ENCODE results near the gene DOLPP1. TPM values are rescaled to one million over a fixed set of nuclear protein-coding genes. Genes with fewer than 3 reads are reported as not detected.

The DOLPP1 gene
- polyA plus RNA-seq, 1 of the 3 experiments (the other 2 are of a cell fraction) = 19.9 TPM

DNA sequence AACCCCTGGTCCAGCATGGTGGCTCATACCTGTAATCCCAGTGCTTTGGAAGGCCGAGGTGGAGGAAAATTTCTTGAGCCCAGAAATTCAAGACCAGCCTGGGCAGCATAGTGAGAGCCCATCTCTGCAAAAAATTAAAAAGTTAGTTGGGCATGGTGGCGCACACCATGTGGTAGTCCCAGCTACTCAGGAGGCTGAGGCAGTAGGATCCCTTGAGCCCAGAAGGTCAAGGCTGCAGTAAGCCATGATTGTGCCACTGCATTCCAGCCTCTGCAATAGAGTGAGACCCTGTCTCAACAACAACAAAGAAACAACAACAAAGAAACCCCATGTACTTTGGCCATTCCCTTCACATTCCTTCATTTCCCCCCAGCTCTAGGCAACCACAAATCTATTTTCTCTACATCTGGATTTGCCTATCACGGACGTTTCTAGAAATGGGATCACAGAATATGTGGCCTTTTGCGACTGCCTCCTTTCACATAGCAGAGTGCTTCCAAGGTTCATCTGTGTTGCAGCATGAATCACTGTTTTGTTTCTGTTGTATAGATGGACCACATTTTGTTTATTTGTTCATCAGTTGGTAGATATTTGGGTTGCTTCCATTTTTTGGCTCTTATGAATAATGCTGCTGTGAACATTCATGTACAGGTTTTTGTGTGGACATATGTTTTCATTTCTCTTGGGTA, 26.6 kb upstream of the DOLPP1 start:
- no peak for DNase-seq
- Histone ChIP-seq H3K4me1 (ENCODE audit: control insufficient read depth in 1 of 2, insufficient read depth in 2 of 2, low read depth in 1 of 2, low read length in 1 of 2) (no peaks in the 10 kb centered on the region; a peak in 1 of 4 replicates), H3F3A (replicated peaks; ENCODE audit: insufficient read depth) (no peaks in the 10 kb centered on the region), H3K79me2 (ENCODE audit: insufficient read depth) (no peaks in the 10 kb centered on the region), H3K27ac (ENCODE audit: low read depth in 2 of 2, low read length in 1 of 2) (no peak overlapping the region), H3K4me3 (ENCODE audit: low read depth in 2 of 2, low read length in 1 of 2) (no peak overlapping the region), H4K20me1 (ENCODE audit: insufficient read depth) (no peaks in the 10 kb centered on the region), H3K9me3 (no peaks in the 10 kb centered on the region), H3K27me3 (ENCODE audit: insufficient read depth) (no peaks in the 10 kb centered on the region), H3K9me2 (no peaks in the 10 kb centered on the region), H3K4me2 (no peak overlapping the region), H2AFZ (ENCODE audit: low read depth) (no peak overlapping the region), H3K9ac (no peak overlapping the region), H3K36me3 (replicated peaks in 1 of 2; ENCODE audit: control insufficient read depth in 1 of 2, insufficient read depth in 2 of 2, low read length in 1 of 2) (peaks cover 0 to 8% of the 10 kb centered on the region in 2 experiments)
- 90% methylated on average over 4 of the region's 5 CpGs for WGBS (ENCODE audit: low lambda C conversion rate)
- ChIA-PET CTCF (no interaction called here), POLR2A (no interaction called here)
- no peak for TF ChIP-seq SIN3A (IDR thresholded peaks at IDR 0.05; ENCODE audit: borderline replicate concordance, low read depth, low read length)
- TF ChIP-seq MXI1 (IDR thresholded peaks at IDR 0.05; ENCODE audit: low read depth, low read length) = no peak
- TF ChIP-seq FOSL2 (IDR thresholded peaks at IDR 0.05; ENCODE audit: borderline replicate concordance, low read depth) = no peak
- no peak for TF ChIP-seq NFIC (IDR thresholded peaks at IDR 0.05; ENCODE audit: borderline replicate concordance)
- TF ChIP-seq YY1 (IDR thresholded peaks at IDR 0.05; ENCODE audit: low read depth) = no peak
- TF ChIP-seq, protein P1, sequence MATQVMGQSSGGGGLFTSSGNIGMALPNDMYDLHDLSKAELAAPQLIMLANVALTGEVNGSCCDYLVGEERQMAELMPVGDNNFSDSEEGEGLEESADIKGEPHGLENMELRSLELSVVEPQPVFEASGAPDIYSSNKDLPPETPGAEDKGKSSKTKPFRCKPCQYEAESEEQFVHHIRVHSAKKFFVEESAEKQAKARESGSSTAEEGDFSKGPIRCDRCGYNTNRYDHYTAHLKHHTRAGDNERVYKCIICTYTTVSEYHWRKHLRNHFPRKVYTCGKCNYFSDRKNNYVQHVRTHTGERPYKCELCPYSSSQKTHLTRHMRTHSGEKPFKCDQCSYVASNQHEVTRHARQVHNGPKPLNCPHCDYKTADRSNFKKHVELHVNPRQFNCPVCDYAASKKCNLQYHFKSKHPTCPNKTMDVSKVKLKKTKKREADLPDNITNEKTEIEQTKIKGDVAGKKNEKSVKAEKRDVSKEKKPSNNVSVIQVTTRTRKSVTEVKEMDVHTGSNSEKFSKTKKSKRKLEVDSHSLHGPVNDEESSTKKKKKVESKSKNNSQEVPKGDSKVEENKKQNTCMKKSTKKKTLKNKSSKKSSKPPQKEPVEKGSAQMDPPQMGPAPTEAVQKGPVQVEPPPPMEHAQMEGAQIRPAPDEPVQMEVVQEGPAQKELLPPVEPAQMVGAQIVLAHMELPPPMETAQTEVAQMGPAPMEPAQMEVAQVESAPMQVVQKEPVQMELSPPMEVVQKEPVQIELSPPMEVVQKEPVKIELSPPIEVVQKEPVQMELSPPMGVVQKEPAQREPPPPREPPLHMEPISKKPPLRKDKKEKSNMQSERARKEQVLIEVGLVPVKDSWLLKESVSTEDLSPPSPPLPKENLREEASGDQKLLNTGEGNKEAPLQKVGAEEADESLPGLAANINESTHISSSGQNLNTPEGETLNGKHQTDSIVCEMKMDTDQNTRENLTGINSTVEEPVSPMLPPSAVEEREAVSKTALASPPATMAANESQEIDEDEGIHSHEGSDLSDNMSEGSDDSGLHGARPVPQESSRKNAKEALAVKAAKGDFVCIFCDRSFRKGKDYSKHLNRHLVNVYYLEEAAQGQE (IDR thresholded peaks at IDR 0.05; ENCODE audit: low read depth, low read length) = no peak
- TF ChIP-seq, protein P2, sequence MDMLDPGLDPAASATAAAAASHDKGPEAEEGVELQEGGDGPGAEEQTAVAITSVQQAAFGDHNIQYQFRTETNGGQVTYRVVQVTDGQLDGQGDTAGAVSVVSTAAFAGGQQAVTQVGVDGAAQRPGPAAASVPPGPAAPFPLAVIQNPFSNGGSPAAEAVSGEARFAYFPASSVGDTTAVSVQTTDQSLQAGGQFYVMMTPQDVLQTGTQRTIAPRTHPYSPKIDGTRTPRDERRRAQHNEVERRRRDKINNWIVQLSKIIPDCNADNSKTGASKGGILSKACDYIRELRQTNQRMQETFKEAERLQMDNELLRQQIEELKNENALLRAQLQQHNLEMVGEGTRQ (IDR thresholded peaks at IDR 0.05; ENCODE audit: borderline replicate concordance, low read depth, low read length) = no peak
- TF ChIP-seq TEAD4 (IDR thresholded peaks at IDR 0.05; ENCODE audit: borderline replicate concordance, insufficient read depth) = no peak
- TF ChIP-seq SMC3 (IDR thresholded peaks at IDR 0.05; ENCODE audit: low read depth, low read length) = no peak
- no peak for TF ChIP-seq FOXM1 (IDR thresholded peaks at IDR 0.05; ENCODE audit: low read depth)
- TF ChIP-seq POLR2AphosphoS5 (IDR thresholded peaks at IDR 0.05; ENCODE audit: low read depth, low read length) = no peak
- no peak for TF ChIP-seq EP300 (IDR thresholded peaks at IDR 0.05; ENCODE audit: borderline replicate concordance in 1 of 2, low read depth in 1 of 2, low read length in 1 of 2)
- TF ChIP-seq MEF2A (IDR thresholded peaks at IDR 0.05; ENCODE audit: borderline replicate concordance, low read depth) = no peak
- no peak for TF ChIP-seq GABPA (IDR thresholded peaks at IDR 0.05; ENCODE audit: low read depth)
- no peak for TF ChIP-seq NRF1 (IDR thresholded peaks at IDR 0.05; ENCODE audit: low read depth, low read length)
- TF ChIP-seq, protein P3, sequence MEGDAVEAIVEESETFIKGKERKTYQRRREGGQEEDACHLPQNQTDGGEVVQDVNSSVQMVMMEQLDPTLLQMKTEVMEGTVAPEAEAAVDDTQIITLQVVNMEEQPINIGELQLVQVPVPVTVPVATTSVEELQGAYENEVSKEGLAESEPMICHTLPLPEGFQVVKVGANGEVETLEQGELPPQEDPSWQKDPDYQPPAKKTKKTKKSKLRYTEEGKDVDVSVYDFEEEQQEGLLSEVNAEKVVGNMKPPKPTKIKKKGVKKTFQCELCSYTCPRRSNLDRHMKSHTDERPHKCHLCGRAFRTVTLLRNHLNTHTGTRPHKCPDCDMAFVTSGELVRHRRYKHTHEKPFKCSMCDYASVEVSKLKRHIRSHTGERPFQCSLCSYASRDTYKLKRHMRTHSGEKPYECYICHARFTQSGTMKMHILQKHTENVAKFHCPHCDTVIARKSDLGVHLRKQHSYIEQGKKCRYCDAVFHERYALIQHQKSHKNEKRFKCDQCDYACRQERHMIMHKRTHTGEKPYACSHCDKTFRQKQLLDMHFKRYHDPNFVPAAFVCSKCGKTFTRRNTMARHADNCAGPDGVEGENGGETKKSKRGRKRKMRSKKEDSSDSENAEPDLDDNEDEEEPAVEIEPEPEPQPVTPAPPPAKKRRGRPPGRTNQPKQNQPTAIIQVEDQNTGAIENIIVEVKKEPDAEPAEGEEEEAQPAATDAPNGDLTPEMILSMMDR (IDR thresholded peaks at IDR 0.05) = no peak

All from SK-N-SH (cell line).